Ascending aorta (tissue), 2 donors: ENCODE data around the gene OCA2. TPM values are rescaled to one million over a fixed set of nuclear protein-coding genes. Genes with fewer than 3 reads are reported as not detected.
"Not testable (repeated sequence)": the region's sequence is repeated elsewhere in the genome, so short reads cannot be mapped to it uniquely, and the experiment has no call there.

Experiments
- DNase-seq, 2 donors: peaks; one replicate each; pipeline ENCODE4 v3.0.0-alpha.2; 2019; ENCODE audit warnings: low spot score in 2 of 2
- H3K27ac ChIP-seq, 2 donors: fragments of 200-600 bp; sonication (generic); one replicate each; pipeline ENCODE4 v1.5.1; 2016 to 2017; ENCODE audit warnings: mild to moderate bottlenecking in 1 of 2
- H3K27me3 ChIP-seq: fragments of 200-600 bp; sonication (generic); one replicate; pipeline ENCODE4 v1.5.1; 2017
- H3K36me3 ChIP-seq, 2 donors: fragments of 200-600 bp; sonication (generic); one replicate each; pipeline ENCODE4 v1.5.1; 2016
- H3K4me1 ChIP-seq, 2 donors: fragments of 200-600 bp; sonication (generic); one replicate each; pipeline ENCODE4 v1.5.1; 2016 to 2017; ENCODE audit warnings: mild to moderate bottlenecking in 1 of 2
- H3K4me3 ChIP-seq, 2 donors: fragments of 200-600 bp; sonication (generic); one replicate each; pipeline ENCODE4 v1.5.1; 2016 to 2017; ENCODE audit warnings: mild to moderate bottlenecking in 1 of 2
- H3K9me3 ChIP-seq, 2 donors: fragments of 200-600 bp; sonication (generic); one replicate each; pipeline ENCODE4 v1.5.1; 2016
- CTCF ChIP-seq, 3 experiments: fragments of 200-600 bp in 2 of 3; fragments of 450-650 bp in 1 of 3; sonication (generic) in 2 of 3; IDR thresholded peaks; one replicate each; pipeline ENCODE4 v1.5.1; 2016 to 2019; ENCODE audit warnings: antibody characterized with exemption in 3 of 3, mild to moderate bottlenecking in 1 of 3, moderate library complexity in 1 of 3
- intact Hi-C: fragments of 100-400 bp; cut with DNase I; formaldehyde crosslinking; loops from one replicate; pipeline ENCODE4 v1.15.1; 2023
- total RNA-seq: library from RNA; depleted of rRNA; stranded (reverse); fragments of >200 nt; gene quantifications from one replicate; pipeline ENCODE4 v1.1.0, GENCODE V29; 2016

The OCA2 gene
- total RNA-seq, 1 donor from 2014 or later, result 1.2 TPM

- no peaks in the 10 kb centered on the region for H3K4me1 ChIP-seq
- H3K27me3 ChIP-seq, result no peaks in the 10 kb centered on the region
- intact Hi-C loops, result no loop called here
- H3K9me3 ChIP-seq, result no peaks in the 10 kb centered on the region
- DNase-seq, result no peak
- H3K36me3 ChIP-seq, result peaks cover 0 to 2% of the 10 kb centered on the region in 2 donors
- no peak overlapping the region for H3K27ac ChIP-seq
- TF ChIP-seq CTCF (IDR thresholded peaks at IDR 0.05), result no peak
- H3K4me3 ChIP-seq, result no peak overlapping the region
Observed at GRCh38 chr15:27967541-27967940, 131.6 kb downstream of the OCA2 start.

GRCh38 chr15:27965546-27965945, 133.6 kb downstream of the OCA2 start:
- Histone ChIP-seq H3K27ac (no peak overlapping the region), H3K27me3 (no peaks in the 10 kb centered on the region), H3K9me3 (no peaks in the 10 kb centered on the region), H3K4me3 (no peak overlapping the region), H3K4me1 (no peaks in the 10 kb centered on the region), H3K36me3 (peaks cover 0 to 2% of the 10 kb centered on the region in 2 donors)
- intact Hi-C loops, result no loop called here
- no peak for DNase-seq
- TF ChIP-seq CTCF (IDR thresholded peaks at IDR 0.05), result no peak

GRCh38 chr15:27961801-27962200, 137.3 kb downstream of the OCA2 start:
- H3K4me3 ChIP-seq, result no peak overlapping the region
- no peaks in the 10 kb centered on the region for H3K4me1 ChIP-seq
- no peak for DNase-seq
- no peaks in the 10 kb centered on the region for H3K27me3 ChIP-seq
- H3K9me3 ChIP-seq, result no peaks in the 10 kb centered on the region
- intact Hi-C loops, result no loop called here
- no peak for TF ChIP-seq CTCF (IDR thresholded peaks at IDR 0.05)
- H3K27ac ChIP-seq, result no peak overlapping the region
- H3K36me3 ChIP-seq, result peaks cover 2 to 3% of the 10 kb centered on the region in 2 donors

GRCh38 chr15:27958911-27959578, 140.1 kb downstream of the OCA2 start:
- Histone ChIP-seq H3K36me3 (peaks cover 5 to 7% of the 10 kb centered on the region in 2 donors), H3K4me1 (no peaks in the 10 kb centered on the region), H3K27ac (no peak overlapping the region), H3K27me3 (no peaks in the 10 kb centered on the region), H3K4me3 (no peak overlapping the region), H3K9me3 (no peaks in the 10 kb centered on the region)
- no peak for DNase-seq
- no peak for TF ChIP-seq CTCF (IDR thresholded peaks at IDR 0.05)
- intact Hi-C loops, result no loop called here

GRCh38 chr15:27956285-27956684, 142.8 kb downstream of the OCA2 start:
- Histone ChIP-seq H3K27me3 (no peaks in the 10 kb centered on the region), H3K4me3 (no peak overlapping the region), H3K27ac (no peak overlapping the region), H3K4me1 (no peaks in the 10 kb centered on the region), H3K36me3 (peaks cover 8 to 9% of the 10 kb centered on the region in 2 donors), H3K9me3 (no peaks in the 10 kb centered on the region)
- intact Hi-C loops, result no loop called here
- no peak for DNase-seq
- no peak for TF ChIP-seq CTCF (IDR thresholded peaks at IDR 0.05)

GRCh38 chr15:27955087-27955486, 144.0 kb downstream of the OCA2 start:
- no peaks in the 10 kb centered on the region for H3K27me3 ChIP-seq
- H3K4me3 ChIP-seq, result no peak overlapping the region
- H3K9me3 ChIP-seq, result no peaks in the 10 kb centered on the region
- H3K36me3 ChIP-seq, result peaks cover 9 to 10% of the 10 kb centered on the region in 2 donors
- no peak for TF ChIP-seq CTCF (IDR thresholded peaks at IDR 0.05)
- no peaks in the 10 kb centered on the region for H3K4me1 ChIP-seq
- H3K27ac ChIP-seq, result no peak overlapping the region
- intact Hi-C loops, result no loop called here
- DNase-seq, result no peak

GRCh38 chr15:27952593-27952992, 146.5 kb downstream of the OCA2 start:
- intact Hi-C loops, result not testable (repeated sequence)

More at GRCh38 chr15:27952593-27952992, 146.5 kb downstream of the OCA2 start:
- not testable (repeated sequence) for H3K27me3 ChIP-seq, DNase-seq, H3K4me3 ChIP-seq, H3K27ac ChIP-seq, H3K9me3 ChIP-seq, H3K4me1 ChIP-seq
- H3K36me3 ChIP-seq, result peaks cover 9 to 10% of the 10 kb centered on the region in 2 donors
